ENCODE data around the gene IMMT.

Gene IMMT

DNA sequence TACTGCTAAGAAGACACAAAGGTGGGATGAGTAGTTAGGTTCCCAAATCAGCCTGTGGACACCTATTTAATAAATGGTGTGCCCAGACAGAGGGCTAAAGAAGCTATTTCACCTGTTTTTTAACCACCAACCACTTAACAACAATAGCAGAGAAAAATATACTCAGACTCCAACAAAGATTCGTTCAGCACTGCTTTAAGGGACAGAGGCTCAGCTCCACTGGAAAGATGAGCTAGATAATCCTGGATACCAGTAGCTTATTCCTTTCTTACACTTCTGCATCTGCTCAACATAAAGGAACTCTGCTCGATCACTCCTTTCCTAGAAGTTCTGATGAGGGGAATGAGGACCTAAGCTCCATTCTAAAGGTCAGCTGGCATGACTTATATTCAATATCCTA is 44.8 kb downstream of the IMMT start:
- no peak overlapping the region for H3K4me3 ChIP-seq
- no peak for TF ChIP-seq Cebpa-rat (IDR thresholded peaks at IDR 0.05)
- peaks cover 62% of the 10 kb centered on the region for H4K20me1 ChIP-seq
- peaks cover 84% of the 10 kb centered on the region for H3K36me3 ChIP-seq
- no peak overlapping the region for H3K9ac ChIP-seq
- no peaks in the 10 kb centered on the region for H3K27me3 ChIP-seq
- H3K9me3 ChIP-seq = no peaks in the 10 kb centered on the region
- no peak overlapping the region for H3K27ac ChIP-seq
- H3K4me2 ChIP-seq = no peak overlapping the region
- peaks cover 23% of the 10 kb centered on the region for H3K4me1 ChIP-seq

DNA sequence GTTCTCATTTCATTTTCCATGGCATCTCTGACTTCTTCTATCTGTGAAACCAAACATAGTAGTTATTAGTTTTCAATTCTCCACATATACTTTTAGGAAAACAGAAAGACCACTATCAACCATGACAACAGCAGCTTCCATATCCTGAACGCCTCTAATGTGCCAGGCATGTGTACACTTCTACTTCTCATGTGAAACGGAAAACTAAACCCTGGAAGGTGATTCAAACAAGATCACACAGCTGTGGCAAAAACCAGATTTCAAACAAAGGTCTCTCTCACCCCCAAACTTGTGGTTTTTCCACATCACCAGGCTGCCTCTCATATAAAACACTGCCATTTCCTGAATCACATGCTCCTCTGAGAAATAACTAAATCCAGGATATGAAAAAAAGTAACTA is 47.5 kb downstream of the IMMT start:
- H3K9me3 ChIP-seq = no peaks in the 10 kb centered on the region
- no peak overlapping the region for H3K27ac ChIP-seq
- peak overlapping the region; percentile 56 for H3K4me2 ChIP-seq
- peaks cover 23% of the 10 kb centered on the region for H3K4me1 ChIP-seq
- TF ChIP-seq Cebpa-rat (IDR thresholded peaks at IDR 0.05) = no peak
- peaks cover 94% of the 10 kb centered on the region for H3K36me3 ChIP-seq
- H3K27me3 ChIP-seq = no peaks in the 10 kb centered on the region
- peak overlapping the region; percentile 30; the same call in 1 of the 2 replicates for H3K9ac ChIP-seq
- peaks cover 72% of the 10 kb centered on the region for H4K20me1 ChIP-seq
- H3K4me3 ChIP-seq = no peak overlapping the region

DNA sequence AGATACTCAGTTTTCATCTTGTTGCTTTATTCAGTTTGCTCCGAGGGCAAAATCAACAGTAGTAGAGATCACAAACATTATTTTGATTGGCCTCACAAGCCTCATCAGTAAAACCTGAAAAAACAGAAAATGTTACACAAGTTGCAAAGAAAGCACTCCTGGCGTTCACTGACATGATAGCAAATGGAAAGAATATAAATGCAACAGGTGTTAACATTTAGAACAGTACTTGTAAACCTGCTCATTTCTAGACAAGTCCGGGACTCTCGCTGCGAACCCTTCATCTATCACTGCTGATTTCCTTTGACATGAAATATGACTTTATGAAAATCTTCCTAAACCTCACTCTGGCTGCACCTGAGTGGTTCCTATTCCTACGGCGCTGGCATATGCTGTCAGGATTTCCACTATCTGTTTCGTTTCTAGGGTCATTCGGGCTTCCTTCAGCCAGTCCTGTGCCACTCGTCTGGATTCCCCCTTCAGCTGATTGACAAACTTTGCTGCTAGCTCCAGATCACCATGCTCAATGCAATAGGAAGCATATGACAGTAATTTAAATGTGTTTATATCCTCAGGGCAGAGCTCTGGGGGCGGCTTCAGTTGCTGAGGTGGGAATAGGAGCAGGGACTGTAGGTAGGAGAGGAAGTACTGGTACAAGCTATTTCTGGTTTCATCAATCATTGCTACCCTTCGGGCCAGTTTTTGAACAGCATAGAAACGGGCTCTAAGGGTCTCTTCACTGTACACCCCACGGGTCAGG is 51.2 kb downstream of the IMMT start:
- no peak overlapping the region for H3K9ac ChIP-seq
- H3K4me1 ChIP-seq = peaks cover 23% of the 10 kb centered on the region
- no peaks in the 10 kb centered on the region for H3K27me3 ChIP-seq
- H3K4me2 ChIP-seq = no peak overlapping the region
- TF ChIP-seq Cebpa-rat (IDR thresholded peaks at IDR 0.05) = no peak
- H4K20me1 ChIP-seq = peaks cover 73% of the 10 kb centered on the region
- no peak overlapping the region for H3K27ac ChIP-seq
- H3K4me3 ChIP-seq = no peak overlapping the region
- peaks cover 97% of the 10 kb centered on the region for H3K36me3 ChIP-seq
- H3K9me3 ChIP-seq = no peaks in the 10 kb centered on the region

DNA sequence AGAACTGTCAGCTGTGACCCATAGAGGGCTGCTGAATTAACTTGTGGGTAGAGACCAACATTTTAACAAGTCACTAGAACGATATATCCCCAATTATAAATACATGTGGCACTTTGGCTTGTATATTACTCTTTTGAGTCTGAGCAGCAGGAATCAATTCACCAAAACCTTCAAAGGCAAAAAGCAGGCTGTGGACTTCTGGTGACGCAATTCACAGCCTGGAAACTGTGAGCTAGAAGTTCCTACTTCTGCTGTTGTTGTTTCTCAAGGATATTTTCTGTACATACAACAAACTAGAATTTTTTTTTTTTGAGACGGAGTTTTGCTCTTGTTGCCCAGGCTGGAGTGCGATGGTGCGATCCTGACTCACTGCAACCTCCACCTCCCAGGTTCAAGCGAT is 52.0 kb downstream of the IMMT start:
- H3K27ac ChIP-seq = no peak overlapping the region
- H3K9me3 ChIP-seq = no peaks in the 10 kb centered on the region
- H3K36me3 ChIP-seq = peaks cover 97% of the 10 kb centered on the region
- H3K27me3 ChIP-seq = no peaks in the 10 kb centered on the region
- peaks cover 17% of the 10 kb centered on the region for H3K4me1 ChIP-seq
- H4K20me1 ChIP-seq = peaks cover 65% of the 10 kb centered on the region
- no peak overlapping the region for H3K4me2 ChIP-seq
- H3K9ac ChIP-seq = no peak overlapping the region
- H3K4me3 ChIP-seq = no peak overlapping the region
- TF ChIP-seq Cebpa-rat (IDR thresholded peaks at IDR 0.05) = no peak

DNA sequence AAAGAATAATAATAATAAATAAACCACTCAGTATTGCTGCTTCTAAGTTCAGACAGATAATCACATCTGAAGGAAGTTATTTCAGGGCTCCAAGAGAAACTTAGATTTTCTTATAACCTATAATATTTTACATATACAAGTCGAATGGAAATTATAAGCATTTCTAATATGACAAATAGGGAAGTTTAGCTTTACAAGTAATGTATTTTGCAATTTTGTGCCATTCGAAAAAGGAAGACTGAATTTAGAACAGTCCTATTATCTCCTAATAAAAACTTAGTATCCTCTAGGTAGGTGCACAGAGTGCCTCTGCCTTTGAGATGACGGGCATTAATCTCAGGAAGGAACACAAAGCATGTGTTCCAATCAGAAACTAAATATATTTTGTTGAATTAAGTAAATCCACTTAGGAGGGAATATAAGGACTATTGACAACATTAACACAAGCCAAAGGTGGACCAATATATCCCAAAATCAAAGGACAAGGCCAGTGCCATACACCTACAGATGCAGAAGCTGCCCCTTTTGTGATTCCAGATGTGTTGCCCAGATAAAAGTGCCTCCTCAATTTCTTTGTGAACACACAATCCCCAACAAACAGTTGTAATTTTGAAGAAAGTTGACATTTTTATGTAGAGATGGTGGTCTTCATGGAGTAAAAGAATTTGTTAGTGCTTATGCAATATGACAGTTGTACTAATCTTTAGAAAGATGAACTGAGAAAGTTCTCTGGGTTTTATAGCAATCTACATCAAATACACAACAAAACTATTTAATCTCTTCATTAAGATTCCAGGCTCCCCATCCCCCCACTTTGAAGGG is 52.6 kb downstream of the IMMT start:
- H3K27me3 ChIP-seq = no peaks in the 10 kb centered on the region
- no peak overlapping the region for H3K4me2 ChIP-seq
- peaks cover 10% of the 10 kb centered on the region for H3K4me1 ChIP-seq
- TF ChIP-seq Cebpa-rat (IDR thresholded peaks at IDR 0.05) = no peak
- peaks cover 59% of the 10 kb centered on the region for H4K20me1 ChIP-seq
- no peaks in the 10 kb centered on the region for H3K9me3 ChIP-seq
- no peak overlapping the region for H3K27ac ChIP-seq
- H3K36me3 ChIP-seq = peaks cover 100% of the 10 kb centered on the region
- H3K9ac ChIP-seq = no peak overlapping the region
- no peak overlapping the region for H3K4me3 ChIP-seq

DNA sequence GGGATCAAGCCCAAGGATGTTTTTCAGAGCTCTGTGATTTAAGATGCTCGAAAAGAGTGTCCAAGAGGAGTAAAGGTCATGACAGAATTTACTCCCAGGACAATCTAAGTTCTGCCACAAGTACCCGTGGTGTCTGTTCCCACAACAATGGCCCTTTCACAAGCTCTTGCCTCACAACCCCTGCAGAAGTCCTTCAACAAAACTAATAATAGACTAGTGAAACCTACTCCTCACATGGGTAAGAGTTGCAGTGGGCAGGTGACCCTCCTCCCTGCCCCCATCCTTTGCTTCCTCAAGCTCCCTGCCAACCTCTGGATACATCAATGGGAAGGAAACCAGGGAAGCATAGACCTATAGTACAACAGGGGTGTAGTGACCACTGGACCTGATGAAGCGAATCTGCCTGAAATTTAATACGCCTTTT is 54.3 kb downstream of the IMMT start:
- Histone ChIP-seq H3K27me3 (no peaks in the 10 kb centered on the region), H3K4me2 (no peak overlapping the region), H3K27ac (no peak overlapping the region), H4K20me1 (peaks cover 46% of the 10 kb centered on the region), H3K4me3 (no peak overlapping the region), H3K4me1 (no peaks in the 10 kb centered on the region), H3K9ac (no peak overlapping the region), H3K9me3 (no peaks in the 10 kb centered on the region), H3K36me3 (peaks cover 100% of the 10 kb centered on the region)
- no peak for TF ChIP-seq Cebpa-rat (IDR thresholded peaks at IDR 0.05)

DNA sequence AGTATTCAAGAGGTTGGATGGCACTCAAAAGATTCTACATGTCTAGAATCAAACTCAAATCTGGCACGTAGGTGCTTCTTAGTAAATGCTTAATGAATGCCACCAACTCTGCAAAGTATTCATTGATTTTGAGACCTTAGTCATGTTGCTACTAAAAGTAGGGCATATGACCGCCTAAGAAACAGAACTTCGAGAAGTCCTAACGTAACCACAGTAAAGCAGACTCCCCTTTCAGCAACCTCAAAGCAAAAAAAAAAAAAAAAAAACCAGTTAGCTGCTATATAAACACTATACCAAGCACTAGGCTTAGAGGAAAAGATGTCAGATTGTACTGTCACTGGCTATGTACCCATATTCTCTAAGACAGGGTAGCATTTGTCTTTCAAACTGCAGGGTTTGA is 55.3 kb downstream of the IMMT start:
- no peaks in the 10 kb centered on the region for H3K9me3 ChIP-seq
- peaks cover 100% of the 10 kb centered on the region for H3K36me3 ChIP-seq
- H3K4me3 ChIP-seq = no peak overlapping the region
- no peak overlapping the region for H3K4me2 ChIP-seq
- no peak for TF ChIP-seq Cebpa-rat (IDR thresholded peaks at IDR 0.05)
- H3K27me3 ChIP-seq = no peaks in the 10 kb centered on the region
- H3K9ac ChIP-seq = no peak overlapping the region
- H4K20me1 ChIP-seq = peaks cover 49% of the 10 kb centered on the region
- no peaks in the 10 kb centered on the region for H3K4me1 ChIP-seq
- H3K27ac ChIP-seq = no peak overlapping the region

DNA sequence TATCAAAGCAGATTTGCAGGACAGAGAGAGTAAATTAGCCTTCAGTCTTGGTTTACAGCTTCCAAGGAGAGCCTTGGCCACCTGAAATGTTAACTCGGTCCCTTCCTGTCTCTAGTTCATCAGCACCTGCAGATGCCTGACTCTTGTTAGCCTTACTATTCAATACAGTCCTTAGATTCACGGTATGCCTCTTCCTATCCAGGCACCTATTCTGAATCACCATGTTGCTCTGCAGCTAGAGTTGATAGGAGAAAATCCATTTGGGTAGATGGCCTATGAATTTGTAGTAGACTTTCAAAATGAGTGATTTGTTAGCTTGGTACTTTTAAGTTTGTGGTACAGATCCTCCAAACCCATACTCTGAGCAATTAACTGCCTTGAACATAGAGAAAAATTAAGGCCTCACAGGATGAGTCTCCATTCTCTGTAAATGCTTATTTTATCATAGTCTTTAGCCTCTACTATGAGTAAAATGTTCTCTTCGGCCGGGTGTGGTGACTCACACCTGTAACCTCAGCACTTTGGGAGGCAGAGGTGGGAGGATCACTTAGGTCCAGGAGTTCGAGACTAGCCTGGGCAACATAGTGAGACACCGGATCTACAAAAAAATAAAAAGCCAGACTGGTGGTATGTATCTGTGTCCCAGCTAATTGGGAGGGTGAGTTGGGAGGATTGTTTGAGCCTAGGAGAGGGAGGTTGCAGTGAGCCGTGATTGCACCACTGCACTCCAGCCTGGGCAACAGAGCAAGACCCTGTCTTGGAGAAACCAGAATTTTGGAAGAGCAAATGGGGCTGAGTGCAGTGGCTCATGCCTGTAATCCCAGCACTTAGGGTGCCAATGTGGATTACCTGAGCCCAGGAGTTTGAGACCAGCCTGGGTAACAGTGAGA is 56.3 kb downstream of the IMMT start:
- no peaks in the 10 kb centered on the region for H3K27me3 ChIP-seq
- H3K4me1 ChIP-seq = no peaks in the 10 kb centered on the region
- no peak overlapping the region for H3K4me2 ChIP-seq
- H3K9me3 ChIP-seq = no peaks in the 10 kb centered on the region
- no peak overlapping the region for H3K9ac ChIP-seq
- TF ChIP-seq Cebpa-rat (IDR thresholded peaks at IDR 0.05) = no peak
- no peak overlapping the region for H3K4me3 ChIP-seq
- peaks cover 45% of the 10 kb centered on the region for H4K20me1 ChIP-seq
- no peak overlapping the region for H3K27ac ChIP-seq
- peaks cover 100% of the 10 kb centered on the region for H3K36me3 ChIP-seq

DNA sequence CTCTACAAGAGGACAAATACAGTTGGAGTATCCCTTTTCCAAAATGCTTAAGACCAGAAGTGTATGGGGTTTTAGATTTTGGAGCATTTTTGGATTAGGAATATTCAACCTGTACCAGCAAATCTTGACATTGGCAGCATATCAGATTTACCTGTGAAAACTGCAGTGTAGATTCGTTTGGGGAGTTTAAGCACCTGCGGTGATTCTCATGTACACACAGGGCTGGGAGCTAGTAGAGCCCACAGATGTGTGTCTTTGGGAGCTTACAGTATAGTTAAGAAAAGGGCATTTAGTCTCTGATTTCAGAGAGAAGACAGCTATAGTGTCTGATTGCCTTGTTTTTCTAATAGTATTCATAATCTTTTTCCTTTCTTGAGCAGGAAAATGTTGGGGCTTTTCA is 59.1 kb downstream of the IMMT start:
- Histone ChIP-seq H4K20me1 (peaks cover 36% of the 10 kb centered on the region), H3K4me1 (no peaks in the 10 kb centered on the region), H3K4me2 (no peak overlapping the region), H3K9me3 (no peaks in the 10 kb centered on the region), H3K36me3 (peaks cover 100% of the 10 kb centered on the region), H3K9ac (no peak overlapping the region), H3K4me3 (no peak overlapping the region), H3K27ac (no peak overlapping the region), H3K27me3 (no peaks in the 10 kb centered on the region)
- TF ChIP-seq Cebpa-rat (IDR thresholded peaks at IDR 0.05) = no peak
